Activated B cell treated with CpG ODN at 0.5 μM for 24 hours (primary cell): ENCODE data around the gene MAPKAPK3. TPM values are rescaled to one million over a fixed set of nuclear protein-coding genes. Genes with fewer than 3 reads are reported as not detected.

Experiments used
- ATAC-seq: fragments of 200-7000 bp; cut with Tn5 transposase; one replicate; pipeline ENCODE4 v1.10.0; 2021; ENCODE audit warnings: low read depth, mild to moderate bottlenecking, moderate library complexity
- CTCF ChIA-PET: fragments of 350-600 bp; sonication (Branson Sonifier 250); formaldehyde crosslinking; loops from one replicate; lab custom pipeline; 2021; ENCODE audit warnings: antibody characterized with exemption; lab: Charles Lee
- POLR2A ChIA-PET: fragments of 350-600 bp; sonication (Branson Sonifier 250); formaldehyde crosslinking; loops from one replicate; lab custom pipeline; 2021; ENCODE audit warnings: antibody characterized with exemption; lab: Charles Lee
- DNase-seq: peaks from one replicate; pipeline ENCODE4 v3.0.0; 2022
- H3K27ac Mint-ChIP-seq: one replicate; pipeline ENCODE4 v1.8.0; 2020; ENCODE audit warnings: mixed read lengths
- H3K27me3 Mint-ChIP-seq: one replicate; pipeline ENCODE4 v1.8.0; 2021; ENCODE audit warnings: mixed read lengths
- H3K36me3 Mint-ChIP-seq: one replicate; pipeline ENCODE4 v1.8.0; 2021; ENCODE audit warnings: low read depth, mixed read lengths
- H3K4me1 Mint-ChIP-seq: one replicate; pipeline ENCODE4 v1.8.0; 2021; ENCODE audit warnings: mixed read lengths
- H3K4me3 Mint-ChIP-seq: one replicate; pipeline ENCODE4 v1.8.0; 2020; ENCODE audit warnings: mild to moderate bottlenecking, mixed read lengths
- H3K9me3 Mint-ChIP-seq: one replicate; pipeline ENCODE4 v1.8.0; 2020; ENCODE audit warnings: mixed read lengths
- CTCF ChIP-seq: fragments of 200-600 bp; IDR thresholded peaks from one replicate; pipeline ENCODE4 v1.8.0; 2022; ENCODE audit warnings: antibody characterized with exemption, mild to moderate bottlenecking
- intact Hi-C: fragments of 100-400 bp; cut with micrococcal nuclease; formaldehyde crosslinking; loops from one replicate; pipeline ENCODE4 v1.15.1; 2024
- total RNA-seq: library from RNA; stranded (reverse); gene quantifications from 2 replicates; pipeline ENCODE4 v1.2.3, GENCODE V29; 2022

Gene MAPKAPK3
- total RNA-seq, 1 donor from 2014 or later, result 18.2 TPM

- ATAC-seq, result no peak
- no peaks in the 10 kb centered on the region for H3K4me1 Mint-ChIP-seq
- POLR2A ChIA-PET, result no interaction called here
These were observed 36.1 kb upstream of the MAPKAPK3 start for GRCh38 chr3:50580683-50581458.

GRCh38 chr3:50581459-50581842, 35.5 kb upstream of the MAPKAPK3 start:
- ChIA-PET CTCF (no interaction called here), POLR2A (no interaction called here)
- Mint-ChIP-seq H3K27me3 (no peaks in the 10 kb centered on the region), H3K36me3 (peaks cover 42% of the 10 kb centered on the region), H3K9me3 (no peaks in the 10 kb centered on the region), H3K4me3 (no peak overlapping the region), H3K4me1 (no peaks in the 10 kb centered on the region), H3K27ac (no peak overlapping the region)
- ATAC-seq (no peak), DNase-seq (no peak)
- intact Hi-C loops, result no loop called here
- TF ChIP-seq CTCF, result no peak

More at GRCh38 chr3:50580683-50581458, 36.1 kb upstream of the MAPKAPK3 start:
- DNase-seq, result no peak
- no peak overlapping the region for H3K27ac Mint-ChIP-seq
- no peak overlapping the region for H3K4me3 Mint-ChIP-seq
- CTCF ChIA-PET, result no interaction called here
- no peaks in the 10 kb centered on the region for H3K27me3 Mint-ChIP-seq
- H3K9me3 Mint-ChIP-seq, result no peaks in the 10 kb centered on the region
- TF ChIP-seq CTCF, result no peak
- peaks cover 42% of the 10 kb centered on the region for H3K36me3 Mint-ChIP-seq
- intact Hi-C loops, result no loop called here

DNA sequence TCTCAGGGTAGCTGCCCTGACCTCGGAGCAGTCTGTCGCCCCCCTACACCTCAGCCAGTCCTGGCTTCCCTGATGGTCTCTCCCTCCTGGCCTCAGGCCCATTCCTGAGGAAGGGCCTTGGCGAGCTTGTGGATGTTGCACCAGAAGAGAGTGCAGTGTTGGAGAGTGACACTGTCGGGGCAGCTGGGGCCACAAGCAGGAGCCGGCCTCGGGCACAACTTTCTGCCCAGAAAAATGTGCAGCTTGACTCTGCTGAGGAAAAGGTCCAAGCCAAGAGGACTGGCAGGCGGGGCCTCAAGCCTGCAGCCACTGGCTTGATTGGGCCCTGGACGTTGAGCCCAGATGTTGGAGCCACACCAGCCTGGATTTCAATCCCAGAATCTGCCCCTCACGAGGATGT, 34.9 kb upstream of the MAPKAPK3 start:
- TF ChIP-seq CTCF, result no peak
- Mint-ChIP-seq H3K4me1 (no peaks in the 10 kb centered on the region), H3K27me3 (no peaks in the 10 kb centered on the region), H3K36me3 (peaks cover 42% of the 10 kb centered on the region), H3K27ac (no peak overlapping the region), H3K4me3 (no peak overlapping the region), H3K9me3 (no peaks in the 10 kb centered on the region)
- CTCF ChIA-PET, result no interaction called here
- no peak for ATAC-seq
- DNase-seq, result no peak
- intact Hi-C loops, result no loop called here
- POLR2A ChIA-PET, result no interaction called here

GRCh38 chr3:50583897-50584296, 33.1 kb upstream of the MAPKAPK3 start:
- Mint-ChIP-seq H3K27me3 (no peaks in the 10 kb centered on the region), H3K4me3 (no peak overlapping the region), H3K9me3 (no peaks in the 10 kb centered on the region), H3K36me3 (peaks cover 32% of the 10 kb centered on the region), H3K4me1 (peaks cover 11% of the 10 kb centered on the region), H3K27ac (no peak overlapping the region)
- TF ChIP-seq CTCF, result no peak
- ChIA-PET POLR2A (no interaction called here), CTCF (interaction anchor here (1.6 kb wide), 1 partner anchor 32 kb away, joined by 4 read pairs; no protein-coding TSS in a partner anchor)
- intact Hi-C loops, result no loop called here
- DNase-seq (no peak), ATAC-seq (no peak)

- H3K4me3 Mint-ChIP-seq, result no peak overlapping the region
- CTCF ChIA-PET, result interaction anchor here (1.6 kb wide), 1 partner anchor 32 kb away, joined by 4 read pairs; no protein-coding TSS in a partner anchor
- H3K9me3 Mint-ChIP-seq, result no peaks in the 10 kb centered on the region
- H3K36me3 Mint-ChIP-seq, result peaks cover 28% of the 10 kb centered on the region
- TF ChIP-seq CTCF, result no peak
- no peaks in the 10 kb centered on the region for H3K27me3 Mint-ChIP-seq
- ATAC-seq (no peak), DNase-seq (no peak)
- peaks cover 13% of the 10 kb centered on the region for H3K4me1 Mint-ChIP-seq
- POLR2A ChIA-PET, result no interaction called here
- no peak overlapping the region for H3K27ac Mint-ChIP-seq
- intact Hi-C loops, result no loop called here
These were observed 32.6 kb upstream of the MAPKAPK3 start for GRCh38 chr3:50584391-50584790.
